K562 (cell line): ENCODE data around the gene AUNIP. TPM values are rescaled to one million over a fixed set of nuclear protein-coding genes. Genes with fewer than 3 reads are reported as not detected.

ENCODE experiments used
- BCOR ChIP-seq: fragments of 450-650 bp; IDR thresholded peaks from 2 replicates; pipeline ENCODE4 v1.6.1; 2016
- CBX3 ChIP-seq, 2 experiments: IDR thresholded peaks; 1 replicate in 1 of 2; 2 replicates in 1 of 2; pipeline ENCODE4 v1.6.1; 2012; ENCODE audit warnings: inconsistent platforms in 2 of 2, low read length in 2 of 2, borderline replicate concordance in 1 of 2, control low read depth in 1 of 2
- DACH1 ChIP-seq: fragments of 450-650 bp; IDR thresholded peaks from 2 replicates; pipeline ENCODE4 v1.6.1; 2018; ENCODE audit not compliant: partially characterized antibody
- KLF10 ChIP-seq: fragments of 250-450 bp; sonication (Bioruptor Pico); IDR thresholded peaks from 2 replicates; pipeline ENCODE4 v1.6.1; 2021; ENCODE audit warnings: matching md5 sums
- MAFF ChIP-seq: IDR thresholded peaks from 2 replicates; pipeline ENCODE4 v1.6.1; 2012; ENCODE audit warnings: low read length, improper control_type of control experiment
- NCOA1 ChIP-seq: fragments of 450-650 bp; IDR thresholded peaks from 2 replicates; pipeline ENCODE4 v1.6.1; 2016; ENCODE audit warnings: low read depth
- SMAD4 ChIP-seq: fragments of 250-450 bp; sonication (Bioruptor Pico); conservative IDR thresholded peaks from 2 replicates; pipeline ENCODE4 v1.8.0; 2021; ENCODE audit warnings: inconsistent platforms, mild to moderate bottlenecking, moderate library complexity
- SP2 ChIP-seq: IDR thresholded peaks from 2 replicates; pipeline ENCODE4 v1.6.1; 2011; ENCODE audit warnings: mild to moderate bottlenecking, low read depth, low read length, moderate library complexity; ENCODE audit not compliant: poor library complexity, severe bottlenecking; ENCODE audit errors: extremely low read depth
- ZBTB7A ChIP-seq: IDR thresholded peaks from 2 replicates; pipeline ENCODE4 v1.6.1; 2011; ENCODE audit warnings: low read depth, mild to moderate bottlenecking, low read length, moderate library complexity, borderline replicate concordance; ENCODE audit not compliant: control insufficient read depth
- ZKSCAN3 ChIP-seq: fragments of 250-450 bp; sonication (Bioruptor Pico); IDR thresholded peaks from 2 replicates; pipeline ENCODE4 v1.4.0; 2020
- polyA plus RNA-seq, 8 experiments: library from polyadenylated mRNA; depleted of rRNA in 4 of 8; stranded (reverse) in 5 of 8; unstranded in 3 of 8; fragments of >200 nt; fragmentation: Nextera tagmentation in 2 of 8; fragmentation: Illumina TruSeq in 1 of 8; extraction: Ambion mirVana in 2 of 8; extraction: Trizol in 1 of 8; gene quantifications; 2 replicates each; pipeline versions ENCODE4 v1.2.1 to v1.2.3, GENCODE V29; 2011 to 2014; ENCODE audit warnings: inconsistent platforms in 1 of 8, missing spikeins in 1 of 8
- total RNA-seq, 7 experiments: library from RNA; depleted of rRNA in 6 of 7; stranded (reverse); fragments of >200 nt in 6 of 7; fragmentation: Illumina TruSeq in 2 of 7; extraction: Trizol in 2 of 7; gene quantifications; 2 replicates each; pipeline versions ENCODE4 v1.2.1 to v1.2.3, GENCODE V29; 2011 to 2021; ENCODE audit warnings: low replicate concordance in 1 of 7
- TF ChIP-seq, protein P1 (sequence below): fragments of 250-450 bp; sonication (Bioruptor Pico); IDR thresholded peaks from 2 replicates; pipeline ENCODE4 v1.8.0; 2022; ENCODE audit warnings: inconsistent platforms, mild to moderate bottlenecking, moderate library complexity, borderline replicate concordance
- TF ChIP-seq, protein P2 (sequence below): fragments of 450-650 bp; formaldehyde crosslinking; IDR thresholded peaks from 2 replicates; pipeline ENCODE4 v1.4.0; 2020; ENCODE audit warnings: mild to moderate bottlenecking, moderate library complexity
- TF ChIP-seq, protein P3 (sequence below): sonication (generic); formaldehyde crosslinking; IDR thresholded peaks from 2 replicates; pipeline ENCODE4 v1.8.1; 2023; ENCODE audit warnings: missing genetic modification reagents, mild to moderate bottlenecking, borderline replicate concordance
- TF ChIP-seq, protein P4 (sequence below): fragments of 450-650 bp; IDR thresholded peaks from 2 replicates; pipeline ENCODE4 v1.7.0; 2016; ENCODE audit warnings: borderline replicate concordance
- TF ChIP-seq, protein P5 (sequence below), 2 experiments: fragments of 450-650 bp; IDR thresholded peaks; 2 replicates each; pipeline ENCODE4 v1.6.1; 2016

The AUNIP gene
- total and polyA plus RNA-seq, 9 of the 15 experiments (the other 6 are each of a cell fraction or from before 2014, with no cell fraction given), result 12.1 to 53.8 (median 47.1) TPM

DNA sequence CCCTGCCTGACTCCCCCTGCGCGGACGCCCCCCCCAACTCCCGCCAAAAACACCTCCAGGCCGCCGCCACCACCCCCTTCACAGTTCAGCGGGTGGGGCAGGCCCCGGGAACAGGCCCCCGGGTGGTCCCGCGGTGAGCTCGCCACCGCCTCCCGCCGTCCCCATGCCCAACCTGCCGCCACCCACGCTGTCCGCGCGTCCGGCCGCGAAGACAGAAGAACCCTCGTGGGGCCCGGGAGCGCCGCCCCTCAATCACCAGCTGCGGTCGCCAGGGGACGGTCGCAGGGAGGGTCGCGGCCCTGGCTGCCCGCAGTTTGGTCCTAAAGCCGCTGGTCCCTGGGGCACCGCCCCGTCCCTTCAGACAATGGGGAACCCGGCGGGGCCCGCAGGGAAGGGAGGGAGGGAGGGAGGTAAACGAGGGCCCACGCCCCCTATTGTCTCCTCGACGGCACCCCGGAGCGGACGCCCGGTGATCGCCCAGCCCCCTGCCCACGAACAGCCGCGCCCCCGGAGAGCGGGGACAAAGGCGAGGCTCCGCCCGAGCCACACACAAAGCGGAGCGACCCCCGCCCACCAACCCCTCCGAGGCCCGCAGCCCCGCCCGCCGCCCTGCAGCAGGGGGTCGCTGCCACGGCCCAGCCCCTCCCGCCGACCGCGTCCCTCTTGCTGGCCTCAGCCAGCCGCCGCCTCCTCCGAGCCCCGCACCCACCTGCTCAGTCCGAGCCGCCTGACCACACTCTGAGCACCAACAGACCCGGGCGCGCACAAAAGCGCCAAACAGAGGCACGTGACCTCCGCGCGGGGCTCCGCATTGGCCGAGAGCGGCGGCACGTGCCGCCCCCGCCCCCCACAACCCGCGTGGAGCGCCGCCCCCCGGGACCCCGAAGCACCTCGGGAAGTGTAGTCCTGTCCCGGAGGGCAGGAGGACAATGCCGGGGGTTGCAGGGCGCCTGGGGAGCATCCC is 46.7 kb upstream of the AUNIP start, which contains the start of gene STMN1 (continued):
- TF ChIP-seq, protein P1, sequence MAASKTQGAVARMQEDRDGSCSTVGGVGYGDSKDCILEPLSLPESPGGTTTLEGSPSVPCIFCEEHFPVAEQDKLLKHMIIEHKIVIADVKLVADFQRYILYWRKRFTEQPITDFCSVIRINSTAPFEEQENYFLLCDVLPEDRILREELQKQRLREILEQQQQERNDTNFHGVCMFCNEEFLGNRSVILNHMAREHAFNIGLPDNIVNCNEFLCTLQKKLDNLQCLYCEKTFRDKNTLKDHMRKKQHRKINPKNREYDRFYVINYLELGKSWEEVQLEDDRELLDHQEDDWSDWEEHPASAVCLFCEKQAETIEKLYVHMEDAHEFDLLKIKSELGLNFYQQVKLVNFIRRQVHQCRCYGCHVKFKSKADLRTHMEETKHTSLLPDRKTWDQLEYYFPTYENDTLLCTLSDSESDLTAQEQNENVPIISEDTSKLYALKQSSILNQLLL, result no peak
- no peak for TF ChIP-seq MAFF
- TF ChIP-seq ZBTB7A, result peak; percentile 91
- peak; percentile 26 for TF ChIP-seq DACH1
- no peak for TF ChIP-seq KLF10 (CRISPR knock-in tag)
- no peak for TF ChIP-seq ZKSCAN3 (CRISPR knock-in tag)
- TF ChIP-seq SP2, result no peak
- TF ChIP-seq, protein P2, sequence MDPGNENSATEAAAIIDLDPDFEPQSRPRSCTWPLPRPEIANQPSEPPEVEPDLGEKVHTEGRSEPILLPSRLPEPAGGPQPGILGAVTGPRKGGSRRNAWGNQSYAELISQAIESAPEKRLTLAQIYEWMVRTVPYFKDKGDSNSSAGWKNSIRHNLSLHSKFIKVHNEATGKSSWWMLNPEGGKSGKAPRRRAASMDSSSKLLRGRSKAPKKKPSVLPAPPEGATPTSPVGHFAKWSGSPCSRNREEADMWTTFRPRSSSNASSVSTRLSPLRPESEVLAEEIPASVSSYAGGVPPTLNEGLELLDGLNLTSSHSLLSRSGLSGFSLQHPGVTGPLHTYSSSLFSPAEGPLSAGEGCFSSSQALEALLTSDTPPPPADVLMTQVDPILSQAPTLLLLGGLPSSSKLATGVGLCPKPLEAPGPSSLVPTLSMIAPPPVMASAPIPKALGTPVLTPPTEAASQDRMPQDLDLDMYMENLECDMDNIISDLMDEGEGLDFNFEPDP, result no peak
- TF ChIP-seq, protein P3, sequence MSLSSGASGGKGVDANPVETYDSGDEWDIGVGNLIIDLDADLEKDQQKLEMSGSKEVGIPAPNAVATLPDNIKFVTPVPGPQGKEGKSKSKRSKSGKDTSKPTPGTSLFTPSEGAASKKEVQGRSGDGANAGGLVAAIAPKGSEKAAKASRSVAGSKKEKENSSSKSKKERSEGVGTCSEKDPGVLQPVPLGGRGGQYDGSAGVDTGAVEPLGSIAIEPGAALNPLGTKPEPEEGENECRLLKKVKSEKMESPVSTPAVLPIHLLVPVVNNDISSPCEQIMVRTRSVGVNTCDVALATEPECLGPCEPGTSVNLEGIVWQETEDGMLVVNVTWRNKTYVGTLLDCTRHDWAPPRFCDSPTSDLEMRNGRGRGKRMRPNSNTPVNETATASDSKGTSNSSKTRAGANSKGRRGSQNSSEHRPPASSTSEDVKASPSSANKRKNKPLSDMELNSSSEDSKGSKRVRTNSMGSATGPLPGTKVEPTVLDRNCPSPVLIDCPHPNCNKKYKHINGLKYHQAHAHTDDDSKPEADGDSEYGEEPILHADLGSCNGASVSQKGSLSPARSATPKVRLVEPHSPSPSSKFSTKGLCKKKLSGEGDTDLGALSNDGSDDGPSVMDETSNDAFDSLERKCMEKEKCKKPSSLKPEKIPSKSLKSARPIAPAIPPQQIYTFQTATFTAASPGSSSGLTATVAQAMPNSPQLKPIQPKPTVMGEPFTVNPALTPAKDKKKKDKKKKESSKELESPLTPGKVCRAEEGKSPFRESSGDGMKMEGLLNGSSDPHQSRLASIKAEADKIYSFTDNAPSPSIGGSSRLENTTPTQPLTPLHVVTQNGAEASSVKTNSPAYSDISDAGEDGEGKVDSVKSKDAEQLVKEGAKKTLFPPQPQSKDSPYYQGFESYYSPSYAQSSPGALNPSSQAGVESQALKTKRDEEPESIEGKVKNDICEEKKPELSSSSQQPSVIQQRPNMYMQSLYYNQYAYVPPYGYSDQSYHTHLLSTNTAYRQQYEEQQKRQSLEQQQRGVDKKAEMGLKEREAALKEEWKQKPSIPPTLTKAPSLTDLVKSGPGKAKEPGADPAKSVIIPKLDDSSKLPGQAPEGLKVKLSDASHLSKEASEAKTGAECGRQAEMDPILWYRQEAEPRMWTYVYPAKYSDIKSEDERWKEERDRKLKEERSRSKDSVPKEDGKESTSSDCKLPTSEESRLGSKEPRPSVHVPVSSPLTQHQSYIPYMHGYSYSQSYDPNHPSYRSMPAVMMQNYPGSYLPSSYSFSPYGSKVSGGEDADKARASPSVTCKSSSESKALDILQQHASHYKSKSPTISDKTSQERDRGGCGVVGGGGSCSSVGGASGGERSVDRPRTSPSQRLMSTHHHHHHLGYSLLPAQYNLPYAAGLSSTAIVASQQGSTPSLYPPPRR (CRISPR knock-in tag), result no peak
- no peak for TF ChIP-seq NCOA1
- TF ChIP-seq, protein P4, sequence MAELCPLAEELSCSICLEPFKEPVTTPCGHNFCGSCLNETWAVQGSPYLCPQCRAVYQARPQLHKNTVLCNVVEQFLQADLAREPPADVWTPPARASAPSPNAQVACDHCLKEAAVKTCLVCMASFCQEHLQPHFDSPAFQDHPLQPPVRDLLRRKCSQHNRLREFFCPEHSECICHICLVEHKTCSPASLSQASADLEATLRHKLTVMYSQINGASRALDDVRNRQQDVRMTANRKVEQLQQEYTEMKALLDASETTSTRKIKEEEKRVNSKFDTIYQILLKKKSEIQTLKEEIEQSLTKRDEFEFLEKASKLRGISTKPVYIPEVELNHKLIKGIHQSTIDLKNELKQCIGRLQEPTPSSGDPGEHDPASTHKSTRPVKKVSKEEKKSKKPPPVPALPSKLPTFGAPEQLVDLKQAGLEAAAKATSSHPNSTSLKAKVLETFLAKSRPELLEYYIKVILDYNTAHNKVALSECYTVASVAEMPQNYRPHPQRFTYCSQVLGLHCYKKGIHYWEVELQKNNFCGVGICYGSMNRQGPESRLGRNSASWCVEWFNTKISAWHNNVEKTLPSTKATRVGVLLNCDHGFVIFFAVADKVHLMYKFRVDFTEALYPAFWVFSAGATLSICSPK, result no peak
- TF ChIP-seq CBX3 (IDR thresholded peaks at IDR 0.05; ENCODE audit: borderline replicate concordance in 1 of 2, low read length in 2 of 2), result 0 out of 3 replicates have a peak, but pooled peaks of 1 of the 2 experiments have one; percentile 42
- TF ChIP-seq SMAD4 (CRISPR knock-in tag), result peak; percentile 53; the same call in 1 of the 2 replicates
- TF ChIP-seq, protein P5, sequence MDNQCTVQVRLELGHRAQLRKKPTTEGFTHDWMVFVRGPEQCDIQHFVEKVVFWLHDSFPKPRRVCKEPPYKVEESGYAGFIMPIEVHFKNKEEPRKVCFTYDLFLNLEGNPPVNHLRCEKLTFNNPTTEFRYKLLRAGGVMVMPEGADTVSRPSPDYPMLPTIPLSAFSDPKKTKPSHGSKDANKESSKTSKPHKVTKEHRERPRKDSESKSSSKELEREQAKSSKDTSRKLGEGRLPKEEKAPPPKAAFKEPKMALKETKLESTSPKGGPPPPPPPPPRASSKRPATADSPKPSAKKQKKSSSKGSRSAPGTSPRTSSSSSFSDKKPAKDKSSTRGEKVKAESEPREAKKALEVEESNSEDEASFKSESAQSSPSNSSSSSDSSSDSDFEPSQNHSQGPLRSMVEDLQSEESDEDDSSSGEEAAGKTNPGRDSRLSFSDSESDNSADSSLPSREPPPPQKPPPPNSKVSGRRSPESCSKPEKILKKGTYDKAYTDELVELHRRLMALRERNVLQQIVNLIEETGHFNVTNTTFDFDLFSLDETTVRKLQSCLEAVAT (IDR thresholded peaks at IDR 0.05), result peak in 1 of 2 experiments; percentile 36; a peak in 2 of 4 replicates
- 0 out of 2 replicates have a peak, but pooled peaks have one; percentile 24 for TF ChIP-seq BCOR
